Measurements from ENCODE around the gene SERTAD1.
"Not testable (repeated sequence)": the region's sequence is repeated elsewhere in the genome, so short reads cannot be mapped to it uniquely, and the experiment has no call there.

Gene SERTAD1

GRCh38 chr19:40412866-40413265 is 12.9 kb downstream of the SERTAD1 start:
- H3K27ac ChIP-seq (ENCODE audit: low read depth, low read length), result no peak overlapping the region
- H3K9ac ChIP-seq (ENCODE audit: low read length), result no peak overlapping the region
- no peaks in the 10 kb centered on the region for H3K9me3 ChIP-seq (ENCODE audit: control insufficient read depth, insufficient read depth, low read depth, low read length)
- peak overlapping the region; percentile 26 for H3K4me3 ChIP-seq (ENCODE audit: low read depth, low read length)
- H3K36me3 ChIP-seq (ENCODE audit: control insufficient read depth, insufficient read depth, low read length), result no peaks in the 10 kb centered on the region
- H3K4me1 ChIP-seq (ENCODE audit: control insufficient read depth, insufficient read depth, low read length), result peaks cover 44% of the 10 kb centered on the region
- no peaks in the 10 kb centered on the region for H3K27me3 ChIP-seq (ENCODE audit: control insufficient read depth, insufficient read depth, low read length)

- peaks cover 37% of the 10 kb centered on the region for H3K4me1 ChIP-seq (ENCODE audit: control insufficient read depth, insufficient read depth, low read length)
- no peak overlapping the region for H3K4me3 ChIP-seq (ENCODE audit: low read depth, low read length)
- no peaks in the 10 kb centered on the region for H3K27me3 ChIP-seq (ENCODE audit: control insufficient read depth, insufficient read depth, low read length)
- H3K36me3 ChIP-seq (ENCODE audit: control insufficient read depth, insufficient read depth, low read length), result no peaks in the 10 kb centered on the region
- no peak overlapping the region for H3K27ac ChIP-seq (ENCODE audit: low read depth, low read length)
- H3K9me3 ChIP-seq (ENCODE audit: control insufficient read depth, insufficient read depth, low read depth, low read length), result no peaks in the 10 kb centered on the region
- H3K9ac ChIP-seq (ENCODE audit: low read length), result no peak overlapping the region
Measured at GRCh38 chr19:40411958-40412499, 13.8 kb downstream of the SERTAD1 start.

- Histone ChIP-seq H3K9me3 (ENCODE audit: control insufficient read depth, insufficient read depth, low read depth, low read length) (no peaks in the 10 kb centered on the region), H3K27ac (ENCODE audit: low read depth, low read length) (no peak overlapping the region), H3K4me1 (ENCODE audit: control insufficient read depth, insufficient read depth, low read length) (peaks cover 34% of the 10 kb centered on the region), H3K9ac (ENCODE audit: low read length) (no peak overlapping the region), H3K36me3 (ENCODE audit: control insufficient read depth, insufficient read depth, low read length) (no peaks in the 10 kb centered on the region), H3K27me3 (ENCODE audit: control insufficient read depth, insufficient read depth, low read length) (no peaks in the 10 kb centered on the region), H3K4me3 (ENCODE audit: low read depth, low read length) (no peak overlapping the region)
Measured at GRCh38 chr19:40411125-40411842, 14.5 kb downstream of the SERTAD1 start.

DNA sequence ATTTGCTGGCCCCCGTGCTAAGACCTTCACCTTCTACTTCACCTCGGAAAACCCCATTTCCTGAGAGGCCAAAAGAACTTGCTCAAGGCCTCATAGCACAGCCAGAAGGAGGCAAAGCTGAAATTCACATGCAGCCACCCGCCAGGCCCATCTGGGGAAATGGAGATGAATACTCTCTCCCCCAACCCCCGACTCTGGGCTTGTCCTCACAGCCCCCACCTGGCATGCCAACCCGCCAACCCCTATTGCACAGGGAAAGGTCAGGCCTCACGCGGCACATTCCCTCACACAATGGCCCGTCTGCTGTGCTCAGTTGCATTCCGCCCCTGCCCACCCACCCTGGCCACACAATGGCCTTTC is 15.8 kb downstream of the SERTAD1 start:
- H3K4me3 ChIP-seq (ENCODE audit: low read depth, low read length), result no peak overlapping the region
- peaks cover 35% of the 10 kb centered on the region for H3K4me1 ChIP-seq (ENCODE audit: control insufficient read depth, insufficient read depth, low read length)
- no peaks in the 10 kb centered on the region for H3K9me3 ChIP-seq (ENCODE audit: control insufficient read depth, insufficient read depth, low read depth, low read length)
- H3K27ac ChIP-seq (ENCODE audit: low read depth, low read length), result no peak overlapping the region
- no peaks in the 10 kb centered on the region for H3K36me3 ChIP-seq (ENCODE audit: control insufficient read depth, insufficient read depth, low read length)
- no peaks in the 10 kb centered on the region for H3K27me3 ChIP-seq (ENCODE audit: control insufficient read depth, insufficient read depth, low read length)
- no peak overlapping the region for H3K9ac ChIP-seq (ENCODE audit: low read length)

DNA sequence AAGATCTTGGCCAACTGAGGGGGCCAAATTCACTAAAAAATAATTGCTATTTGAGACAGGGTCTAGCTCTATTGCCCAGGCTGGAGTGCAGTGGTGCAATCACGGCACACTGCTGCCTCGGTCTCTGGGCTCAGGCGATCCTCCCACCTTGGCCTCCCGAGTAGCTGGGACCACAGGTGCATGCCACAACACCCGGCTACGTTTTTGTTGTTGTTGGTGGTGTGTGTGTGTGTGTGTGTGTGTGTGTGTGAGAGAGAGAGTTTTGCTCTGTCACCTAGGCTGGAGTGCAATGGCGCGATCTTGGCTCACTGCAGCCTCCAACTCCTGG is 17.2 kb downstream of the SERTAD1 start:
- H3K4me3 ChIP-seq (ENCODE audit: low read depth, low read length); H3K27ac ChIP-seq (ENCODE audit: low read depth, low read length); H3K9ac ChIP-seq (ENCODE audit: low read length); H3K36me3 ChIP-seq (ENCODE audit: control insufficient read depth, insufficient read depth, low read length); H3K27me3 ChIP-seq (ENCODE audit: control insufficient read depth, insufficient read depth, low read length); H3K9me3 ChIP-seq (ENCODE audit: control insufficient read depth, insufficient read depth, low read depth, low read length): not testable (repeated sequence)
- peaks cover 34% of the 10 kb centered on the region for H3K4me1 ChIP-seq (ENCODE audit: control insufficient read depth, insufficient read depth, low read length)

GRCh38 chr19:40407714-40408597 is 17.8 kb downstream of the SERTAD1 start:
- Histone ChIP-seq H3K27me3 (ENCODE audit: control insufficient read depth, insufficient read depth, low read length) (no peaks in the 10 kb centered on the region), H3K4me1 (ENCODE audit: control insufficient read depth, insufficient read depth, low read length) (peaks cover 35% of the 10 kb centered on the region)

DNA sequence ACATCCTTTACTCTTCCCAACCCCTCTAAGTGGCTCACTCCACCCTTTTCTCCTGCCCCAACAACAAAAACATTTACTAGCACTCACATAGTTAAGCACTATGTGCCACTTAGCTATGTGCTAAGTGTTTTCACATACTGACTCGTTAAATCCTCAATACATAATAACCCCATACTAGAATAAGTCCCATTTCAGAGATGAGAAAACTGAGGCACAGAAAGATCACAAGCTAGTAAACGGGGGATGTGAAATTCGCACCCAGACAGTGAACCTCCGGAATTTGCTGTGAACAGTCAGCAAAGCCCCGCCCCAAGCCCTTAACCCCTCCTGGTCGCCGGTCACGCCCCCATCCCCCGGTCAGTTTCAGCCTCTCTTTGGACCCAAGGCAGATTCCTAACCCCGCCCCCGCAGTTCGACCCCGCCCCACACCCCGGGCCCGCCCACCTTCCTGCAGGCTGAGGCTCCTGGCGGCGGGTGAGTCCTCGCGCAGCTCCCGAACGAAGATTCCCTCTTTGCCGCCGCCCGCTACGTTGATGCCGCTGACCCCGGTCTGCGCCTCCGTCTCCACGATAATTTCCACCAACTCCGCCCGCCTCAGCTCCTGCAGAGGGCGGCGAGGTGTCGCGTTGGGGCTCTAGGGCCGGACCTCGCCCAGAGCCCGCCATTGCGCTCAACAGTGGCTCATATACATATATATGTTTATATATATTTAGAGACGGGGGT is 22.4 kb downstream of the SERTAD1 start:
- no peak overlapping the region for H3K27ac ChIP-seq (ENCODE audit: low read depth, low read length)
- no peaks in the 10 kb centered on the region for H3K9me3 ChIP-seq (ENCODE audit: control insufficient read depth, insufficient read depth, low read depth, low read length)
- H3K4me3 ChIP-seq (ENCODE audit: low read depth, low read length), result peak overlapping the region; percentile 76
- no peaks in the 10 kb centered on the region for H3K36me3 ChIP-seq (ENCODE audit: control insufficient read depth, insufficient read depth, low read length)
- peak overlapping the region; percentile 28 for H3K9ac ChIP-seq (ENCODE audit: low read length)
- peaks cover 5% of the 10 kb centered on the region for H3K27me3 ChIP-seq (ENCODE audit: control insufficient read depth, insufficient read depth, low read length)
- H3K4me1 ChIP-seq (ENCODE audit: control insufficient read depth, insufficient read depth, low read length), result peaks cover 20% of the 10 kb centered on the region

More at GRCh38 chr19:40407714-40408597, 17.8 kb downstream of the SERTAD1 start:
- Histone ChIP-seq H3K36me3 (ENCODE audit: control insufficient read depth, insufficient read depth, low read length) (no peaks in the 10 kb centered on the region), H3K27ac (ENCODE audit: low read depth, low read length) (no peak overlapping the region), H3K9ac (ENCODE audit: low read length) (no peak overlapping the region), H3K9me3 (ENCODE audit: control insufficient read depth, insufficient read depth, low read depth, low read length) (no peaks in the 10 kb centered on the region), H3K4me3 (ENCODE audit: low read depth, low read length) (no peak overlapping the region)

DNA sequence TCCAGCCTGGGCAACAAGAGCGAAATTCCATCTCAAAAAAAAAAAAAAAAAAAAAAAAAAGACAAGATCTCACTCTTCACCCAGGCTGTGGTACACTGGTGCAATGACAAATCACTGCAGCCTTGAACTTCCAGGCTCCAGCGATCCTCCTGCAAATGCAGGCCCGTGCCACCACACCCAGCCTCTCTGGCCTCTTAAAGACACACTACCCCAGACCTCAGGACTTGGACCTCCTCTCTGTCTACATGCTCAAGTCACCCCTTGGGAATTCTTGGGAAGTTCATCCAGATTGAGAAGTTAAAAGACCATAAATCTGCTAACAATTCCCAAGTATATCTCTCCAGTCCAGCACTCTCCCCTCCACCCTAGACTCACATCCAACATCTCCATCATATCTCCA is 25.2 kb downstream of the SERTAD1 start:
- Histone ChIP-seq H3K9ac (ENCODE audit: low read length) (no peak overlapping the region), H3K36me3 (ENCODE audit: control insufficient read depth, insufficient read depth, low read length) (no peaks in the 10 kb centered on the region), H3K4me3 (ENCODE audit: low read depth, low read length) (no peak overlapping the region), H3K27me3 (ENCODE audit: control insufficient read depth, insufficient read depth, low read length) (peaks cover 33% of the 10 kb centered on the region), H3K9me3 (ENCODE audit: control insufficient read depth, insufficient read depth, low read depth, low read length) (no peaks in the 10 kb centered on the region), H3K27ac (ENCODE audit: low read depth, low read length) (no peak overlapping the region), H3K4me1 (ENCODE audit: control insufficient read depth, insufficient read depth, low read length) (peaks cover 19% of the 10 kb centered on the region)

GRCh38 chr19:40398417-40399131 is 27.2 kb downstream of the SERTAD1 start:
- peaks cover 33% of the 10 kb centered on the region for H3K27me3 ChIP-seq (ENCODE audit: control insufficient read depth, insufficient read depth, low read length)
- H3K9ac ChIP-seq (ENCODE audit: low read length), result no peak overlapping the region
- no peaks in the 10 kb centered on the region for H3K36me3 ChIP-seq (ENCODE audit: control insufficient read depth, insufficient read depth, low read length)
- H3K27ac ChIP-seq (ENCODE audit: low read depth, low read length), result no peak overlapping the region
- H3K9me3 ChIP-seq (ENCODE audit: control insufficient read depth, insufficient read depth, low read depth, low read length), result no peaks in the 10 kb centered on the region
- peak overlapping the region; percentile 19 for H3K4me3 ChIP-seq (ENCODE audit: low read depth, low read length)
- H3K4me1 ChIP-seq (ENCODE audit: control insufficient read depth, insufficient read depth, low read length), result peaks cover 9% of the 10 kb centered on the region

GRCh38 chr19:40397568-40397906 is 28.3 kb downstream of the SERTAD1 start:
- no peaks in the 10 kb centered on the region for H3K9me3 ChIP-seq (ENCODE audit: control insufficient read depth, insufficient read depth, low read depth, low read length)
- H3K4me3 ChIP-seq (ENCODE audit: low read depth, low read length), result no peak overlapping the region
- peaks cover 33% of the 10 kb centered on the region for H3K27me3 ChIP-seq (ENCODE audit: control insufficient read depth, insufficient read depth, low read length)
- peaks cover 6% of the 10 kb centered on the region for H3K4me1 ChIP-seq (ENCODE audit: control insufficient read depth, insufficient read depth, low read length)
- no peaks in the 10 kb centered on the region for H3K36me3 ChIP-seq (ENCODE audit: control insufficient read depth, insufficient read depth, low read length)
- H3K9ac ChIP-seq (ENCODE audit: low read length), result no peak overlapping the region
- H3K27ac ChIP-seq (ENCODE audit: low read depth, low read length), result no peak overlapping the region

Data from HUES6 (cell line).